ENCODE results near the gene PRR12.

The PRR12 gene

GRCh38 chr19:49551531-49551930, 39.5 kb upstream of the PRR12 start:
- FAIRE-seq: no peak
- DNase-seq (ENCODE audit: insufficient read length, low spot score): no peak
- no peak for TF ChIP-seq CTCF (IDR thresholded peaks at IDR 0.05; ENCODE audit: insufficient read depth, missing control alignments)

GRCh38 chr19:49552749-49553148, 38.2 kb upstream of the PRR12 start:
- no peak for TF ChIP-seq CTCF (IDR thresholded peaks at IDR 0.05; ENCODE audit: insufficient read depth, missing control alignments)
- FAIRE-seq (no peak), DNase-seq (ENCODE audit: insufficient read length, low spot score) (no peak)

GRCh38 chr19:49553451-49554271, 37.3 kb upstream of the PRR12 start:
- no peak for TF ChIP-seq CTCF (IDR thresholded peaks at IDR 0.05; ENCODE audit: insufficient read depth, missing control alignments)
- DNase-seq (ENCODE audit: insufficient read length, low spot score) (no peak), FAIRE-seq (no peak)

- DNase-seq (ENCODE audit: insufficient read length, low spot score): no peak
- FAIRE-seq: no peak
- no peak for TF ChIP-seq CTCF (IDR thresholded peaks at IDR 0.05; ENCODE audit: insufficient read depth, missing control alignments)
Observed at GRCh38 chr19:49554701-49555181, 36.2 kb upstream of the PRR12 start.

- TF ChIP-seq CTCF (IDR thresholded peaks at IDR 0.05; ENCODE audit: insufficient read depth, missing control alignments): no peak
- DNase-seq (ENCODE audit: insufficient read length, low spot score) (peak; percentile 68), FAIRE-seq (no peak)
Observed at GRCh38 chr19:49555600-49556411, 35.2 kb upstream of the PRR12 start.

GRCh38 chr19:49556412-49557398, 34.3 kb upstream of the PRR12 start:
- DNase-seq (ENCODE audit: insufficient read length, low spot score) (no peak), FAIRE-seq (no peak)
- TF ChIP-seq CTCF (IDR thresholded peaks at IDR 0.05; ENCODE audit: insufficient read depth, missing control alignments): no peak

Data from D721Med (cell line).